GM21576 (cell line): ENCODE data around the gene DNAH10.

Experiments
- ATAC-seq: cut with Tn5 transposase; IDR thresholded peaks from one replicate; pipeline ENCODE4 v1.9.1; 2021; ENCODE audit warnings: mild to moderate bottlenecking, moderate library complexity; ENCODE audit not compliant: unreplicated experiment

Gene DNAH10, protein sequence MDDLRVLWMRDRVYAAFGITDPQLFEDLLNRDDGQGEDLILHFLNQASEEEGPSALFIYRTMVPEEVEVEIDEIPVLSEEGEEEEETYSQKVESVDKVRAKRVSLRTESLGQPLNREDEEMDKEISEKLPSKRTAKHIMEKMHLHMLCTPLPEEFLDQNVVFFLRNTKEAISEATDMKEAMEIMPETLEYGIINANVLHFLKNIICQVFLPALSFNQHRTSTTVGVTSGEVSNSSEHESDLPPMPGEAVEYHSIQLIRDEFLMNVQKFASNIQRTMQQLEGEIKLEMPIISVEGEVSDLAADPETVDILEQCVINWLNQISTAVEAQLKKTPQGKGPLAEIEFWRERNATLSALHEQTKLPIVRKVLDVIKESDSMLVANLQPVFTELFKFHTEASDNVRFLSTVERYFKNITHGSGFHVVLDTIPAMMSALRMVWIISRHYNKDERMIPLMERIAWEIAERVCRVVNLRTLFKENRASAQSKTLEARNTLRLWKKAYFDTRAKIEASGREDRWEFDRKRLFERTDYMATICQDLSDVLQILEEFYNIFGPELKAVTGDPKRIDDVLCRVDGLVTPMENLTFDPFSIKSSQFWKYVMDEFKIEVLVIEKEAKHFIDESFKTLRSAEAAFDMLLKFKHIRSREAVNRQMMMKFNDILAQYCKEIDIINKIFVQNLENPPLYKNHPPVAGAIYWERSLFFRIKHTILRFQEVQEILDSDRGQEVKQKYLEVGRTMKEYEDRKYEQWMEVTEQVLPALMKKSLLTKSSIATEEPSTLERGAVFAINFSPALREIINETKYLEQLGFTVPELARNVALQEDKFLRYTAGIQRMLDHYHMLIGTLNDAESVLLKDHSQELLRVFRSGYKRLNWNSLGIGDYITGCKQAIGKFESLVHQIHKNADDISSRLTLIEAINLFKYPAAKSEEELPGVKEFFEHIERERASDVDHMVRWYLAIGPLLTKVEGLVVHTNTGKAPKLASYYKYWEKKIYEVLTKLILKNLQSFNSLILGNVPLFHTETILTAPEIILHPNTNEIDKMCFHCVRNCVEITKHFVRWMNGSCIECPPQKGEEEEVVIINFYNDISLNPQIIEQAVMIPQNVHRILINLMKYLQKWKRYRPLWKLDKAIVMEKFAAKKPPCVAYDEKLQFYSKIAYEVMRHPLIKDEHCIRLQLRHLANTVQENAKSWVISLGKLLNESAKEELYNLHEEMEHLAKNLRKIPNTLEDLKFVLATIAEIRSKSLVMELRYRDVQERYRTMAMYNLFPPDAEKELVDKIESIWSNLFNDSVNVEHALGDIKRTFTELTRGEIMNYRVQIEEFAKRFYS (N-terminal part only)

DNA sequence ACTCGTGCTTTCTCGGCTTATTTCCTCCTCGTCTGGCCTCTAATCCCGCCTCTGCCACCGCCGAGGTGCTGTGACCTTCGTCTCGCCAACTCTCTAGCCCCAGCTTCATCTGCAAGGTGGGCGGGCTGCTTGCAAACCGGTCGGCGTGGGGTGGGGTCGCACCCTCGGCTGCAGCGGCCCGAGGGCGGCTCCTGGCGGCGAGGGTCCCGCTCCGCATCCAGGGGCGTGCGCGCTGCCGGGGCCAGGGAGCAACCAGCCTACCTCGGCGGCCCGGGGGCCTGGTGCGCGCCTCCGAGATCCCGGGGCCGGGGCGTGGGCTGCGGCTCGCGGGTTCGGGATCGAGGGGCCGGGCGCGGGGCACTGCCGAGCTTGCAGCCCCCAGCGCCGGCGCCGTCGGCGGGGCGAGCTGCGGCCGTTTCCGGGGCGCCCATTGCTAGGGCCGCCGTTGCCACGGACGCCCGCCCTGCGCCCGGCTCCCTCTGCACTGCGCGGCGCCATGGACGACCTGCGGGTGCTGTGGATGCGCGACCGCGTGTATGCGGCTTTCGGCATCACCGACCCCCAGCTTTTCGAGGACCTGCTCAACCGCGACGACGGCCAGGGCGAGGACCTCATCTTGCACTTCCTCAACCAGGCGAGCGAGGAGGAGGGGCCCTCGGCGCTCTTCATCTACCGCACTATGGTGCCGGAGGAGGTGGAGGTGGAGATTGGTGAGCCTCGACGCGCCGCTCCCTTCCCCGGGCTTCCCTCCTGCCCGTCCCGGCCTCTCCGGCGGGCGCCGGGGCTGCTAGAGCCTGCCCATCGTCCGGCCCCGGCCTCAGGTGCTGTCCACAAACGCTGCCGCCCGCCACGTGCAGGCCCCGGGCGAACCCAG lies at the start of gene DNAH10:
TSS of gene DNAH10 (plus strand) at position 461 of the 874 bp plus-strand sequence. CDS start at position 497, 36 bp downstream.
- no peak for ATAC-seq

DNA sequence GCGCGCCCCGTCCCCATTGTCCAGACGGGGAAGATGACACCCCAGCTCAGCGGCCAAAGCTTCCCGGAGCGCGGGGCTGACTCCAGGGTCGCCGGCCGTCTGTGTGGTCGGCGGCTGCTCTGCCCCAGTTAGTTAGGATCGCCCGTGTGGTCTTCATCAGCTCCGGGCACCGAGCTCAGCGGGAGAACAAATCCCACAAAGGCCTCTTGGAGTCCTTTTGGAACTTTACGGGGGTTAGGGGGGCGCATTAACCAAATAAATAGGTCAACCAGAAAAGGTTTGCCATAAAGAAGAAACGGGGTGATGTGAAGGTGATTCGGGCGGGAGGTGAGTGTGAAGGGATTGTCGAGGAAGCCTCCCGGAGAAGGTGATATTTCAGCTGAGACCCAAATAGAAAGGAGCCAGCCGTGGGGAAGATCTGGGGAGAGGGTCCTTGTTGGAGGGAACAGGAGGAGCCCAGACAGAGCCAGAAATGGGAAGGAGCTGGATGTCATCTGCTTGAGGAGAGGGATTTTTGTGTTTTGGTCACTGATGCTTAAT lies 49.3 kb upstream of the DNAH10 start:
- ATAC-seq, result no peak

DNA sequence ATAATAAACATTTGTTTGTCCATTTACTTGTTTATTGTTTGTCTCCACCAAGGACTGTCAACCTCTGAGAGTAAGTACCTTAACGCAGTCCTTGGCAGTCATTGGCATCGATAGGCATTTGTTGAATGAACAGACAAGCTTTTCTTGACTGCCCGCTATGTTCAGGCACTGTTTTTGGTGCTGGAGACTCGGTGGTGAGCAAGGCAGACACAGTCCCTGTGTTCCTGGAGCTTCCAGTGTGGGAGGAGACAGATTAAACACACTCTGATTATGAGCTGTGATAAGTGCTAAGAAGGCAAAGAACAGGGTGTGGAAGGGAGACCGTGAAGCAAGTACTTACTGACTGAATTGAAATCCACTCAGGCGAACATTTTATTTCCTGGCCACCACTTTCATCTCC lies 48.7 kb upstream of the DNAH10 start:
- no peak for ATAC-seq

DNA sequence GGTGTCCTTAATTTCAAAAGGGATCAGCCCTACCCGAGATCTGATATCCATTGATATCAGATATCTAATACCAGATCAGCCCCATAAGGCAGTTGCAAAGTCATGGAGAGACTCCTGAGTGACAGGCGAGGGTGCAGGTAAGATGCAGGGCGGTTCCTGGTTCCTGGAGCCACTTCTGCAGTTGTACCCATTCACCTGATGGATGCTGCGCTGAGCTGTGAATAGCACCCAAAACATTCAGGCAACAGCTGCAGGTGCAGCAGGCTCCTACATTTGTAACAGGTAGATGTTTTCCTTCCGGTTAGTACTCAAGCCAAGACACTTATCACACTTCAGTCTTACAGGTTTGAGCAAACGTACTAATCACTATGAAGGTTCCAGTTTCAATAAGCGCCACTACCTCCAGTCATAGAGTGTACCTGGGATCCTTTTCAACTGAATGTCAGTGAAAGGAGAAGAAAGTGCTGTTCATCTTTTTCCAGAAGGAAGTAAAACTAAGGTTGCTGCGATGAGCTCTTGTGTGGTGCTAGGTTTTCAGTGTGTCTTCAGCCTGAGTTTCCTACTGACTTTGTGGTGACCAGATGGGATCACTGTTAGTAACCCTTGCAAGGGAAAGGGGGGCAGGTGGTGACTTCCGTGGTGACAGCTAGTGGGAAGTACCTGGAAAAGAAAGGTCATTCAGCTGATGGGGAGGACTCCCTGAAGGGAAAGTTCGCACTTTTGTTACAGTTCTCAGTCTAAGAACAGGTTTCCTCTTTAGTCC lies 48.1 kb upstream of the DNAH10 start:
- peak; percentile 37 for ATAC-seq

DNA sequence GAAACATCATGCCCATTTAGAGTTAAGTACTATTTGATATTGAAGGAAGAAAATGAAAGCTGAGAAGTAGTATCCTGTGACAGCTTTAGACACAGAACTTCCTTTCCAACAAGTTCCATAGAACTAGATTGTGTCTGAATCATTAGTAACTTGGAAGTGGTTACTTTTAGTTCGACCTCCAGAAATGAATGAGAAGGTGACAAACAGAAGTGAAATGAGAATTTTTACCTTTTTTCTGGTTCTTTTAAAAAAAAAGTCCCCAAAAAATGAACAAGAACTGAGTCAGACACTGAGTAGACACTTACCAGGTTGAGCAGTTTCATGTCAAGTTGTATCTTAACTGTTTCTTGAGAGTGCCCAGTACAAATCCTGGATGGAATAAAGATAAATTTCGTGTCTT lies 46.9 kb upstream of the DNAH10 start:
- no peak for ATAC-seq

DNA sequence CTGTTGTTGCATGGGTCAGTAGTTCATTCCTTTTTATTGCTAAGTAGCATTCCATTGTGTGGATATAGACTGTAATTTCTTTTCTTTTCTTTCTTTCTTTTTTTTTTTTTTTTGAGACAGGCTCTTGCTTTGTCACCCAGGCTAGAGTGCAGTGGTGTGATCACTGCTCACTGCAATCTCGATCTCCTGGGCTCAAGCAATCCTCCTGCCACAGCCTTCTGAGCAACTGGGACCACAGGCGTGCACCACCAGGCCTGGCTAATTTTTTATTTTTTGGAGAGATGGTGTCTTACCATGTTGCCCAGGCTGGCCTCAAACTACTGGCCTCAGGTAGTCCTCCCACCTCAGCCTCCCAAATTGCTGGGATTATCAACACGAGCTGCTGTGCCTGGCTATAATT lies 44.8 kb upstream of the DNAH10 start:
- no peak for ATAC-seq

DNA sequence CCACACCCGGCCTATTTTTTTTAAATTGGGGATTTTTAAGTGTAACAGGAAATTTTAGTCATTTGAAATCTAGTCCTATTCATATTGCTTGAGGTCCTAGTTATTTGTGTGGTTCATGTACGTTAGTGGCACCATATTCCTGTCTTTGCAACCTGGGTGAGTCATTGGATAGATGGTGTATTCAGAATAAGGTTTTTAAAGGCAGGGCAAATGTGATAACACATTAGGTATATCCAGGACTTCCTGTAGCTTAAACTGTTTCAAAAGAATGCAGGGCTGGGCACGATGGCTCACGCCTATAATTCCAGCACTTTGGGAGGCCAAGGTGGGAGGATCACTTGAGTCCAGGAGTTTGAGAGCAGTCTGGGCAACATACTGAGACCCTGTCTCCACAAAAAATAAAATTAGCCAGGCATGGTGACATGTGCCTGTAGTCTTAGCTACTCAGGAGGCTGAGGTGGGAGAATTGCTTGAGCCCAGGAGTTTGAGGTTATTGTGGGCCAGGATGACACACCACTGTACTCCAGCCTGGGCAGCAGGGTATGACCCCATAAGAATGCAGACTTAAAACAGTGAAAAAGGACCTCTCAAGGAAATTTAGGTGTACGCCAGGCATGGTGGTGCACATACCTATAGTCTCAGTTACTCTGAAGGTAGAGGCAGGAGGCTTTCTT lies 41.8 kb upstream of the DNAH10 start:
- no peak for ATAC-seq

DNA sequence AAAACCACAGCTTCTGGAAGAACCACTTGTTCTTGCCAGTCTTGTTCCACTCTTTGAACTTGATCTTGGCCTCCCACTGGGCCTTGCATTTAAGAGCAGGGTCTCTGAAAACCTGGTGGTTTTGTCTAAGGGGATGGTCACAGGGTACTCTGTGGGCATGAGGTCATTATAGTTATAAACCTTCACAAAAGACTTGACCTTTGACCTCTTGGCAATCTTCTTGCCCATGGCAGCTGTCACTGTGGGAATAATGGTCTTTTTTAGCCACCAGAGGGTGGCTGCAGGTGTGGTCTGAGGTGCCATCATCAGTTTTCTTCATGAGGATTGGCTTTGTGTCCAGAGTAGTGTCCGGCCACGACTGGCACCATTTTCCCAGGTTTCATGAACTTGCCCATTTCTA lies 40.9 kb upstream of the DNAH10 start:
- no peak for ATAC-seq

DNA sequence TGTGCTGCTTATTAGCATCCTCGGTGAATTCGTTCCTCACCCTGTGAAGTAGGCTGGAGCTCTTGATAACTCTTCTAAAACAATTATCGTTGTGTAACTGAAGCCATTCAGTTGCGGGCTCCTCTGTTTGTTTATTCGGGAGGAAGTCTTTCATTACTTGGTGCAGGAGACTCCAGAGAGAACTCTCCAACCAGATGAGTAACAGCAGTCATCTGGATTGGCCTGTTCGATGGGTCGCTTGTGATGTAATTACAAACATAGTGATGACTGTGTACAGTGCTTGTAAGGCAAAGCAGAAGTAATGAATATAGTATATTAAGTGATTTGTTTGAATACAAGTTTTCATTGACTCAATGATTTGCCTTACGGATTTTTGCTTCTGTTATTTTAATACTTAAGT lies 39.1 kb upstream of the DNAH10 start:
- no peak for ATAC-seq

DNA sequence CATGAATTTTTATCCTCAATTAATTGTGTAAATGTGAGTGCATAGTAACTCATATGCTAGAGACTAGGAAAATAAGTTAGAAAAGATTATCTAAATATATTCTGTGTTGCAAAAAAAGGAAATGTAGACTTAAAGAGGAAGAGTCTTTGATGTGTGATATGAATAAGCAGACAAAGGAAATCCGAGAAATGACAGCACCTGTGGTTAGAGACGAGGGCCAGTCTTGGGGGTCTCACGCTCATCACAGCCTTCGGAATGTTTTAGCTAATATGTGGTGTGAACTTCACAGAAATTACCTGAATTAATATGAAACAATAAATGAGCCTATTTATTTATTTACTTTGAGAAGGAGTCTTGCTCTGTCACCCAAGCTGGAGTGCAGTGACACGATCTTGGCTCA lies 38.3 kb upstream of the DNAH10 start:
- no peak for ATAC-seq

DNA sequence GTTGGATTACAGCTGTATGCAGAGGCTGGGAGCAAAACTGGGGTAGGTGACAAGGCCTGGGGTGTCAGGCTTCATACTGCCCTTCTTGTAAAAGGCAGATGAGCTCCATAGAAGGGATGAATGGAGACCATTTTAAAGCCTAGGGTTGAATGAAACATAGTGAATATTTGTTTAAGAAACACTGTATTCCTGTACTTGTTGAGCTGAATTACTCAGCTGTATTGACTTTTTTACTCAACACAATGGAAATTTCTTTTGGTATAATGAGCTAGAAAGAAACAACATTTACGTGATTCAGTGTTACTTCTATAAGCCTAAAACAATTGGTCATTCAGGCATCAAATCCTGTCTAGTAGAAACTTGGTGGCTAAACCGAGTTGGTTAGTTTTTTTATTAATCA lies 35.9 kb upstream of the DNAH10 start:
- no peak for ATAC-seq

DNA sequence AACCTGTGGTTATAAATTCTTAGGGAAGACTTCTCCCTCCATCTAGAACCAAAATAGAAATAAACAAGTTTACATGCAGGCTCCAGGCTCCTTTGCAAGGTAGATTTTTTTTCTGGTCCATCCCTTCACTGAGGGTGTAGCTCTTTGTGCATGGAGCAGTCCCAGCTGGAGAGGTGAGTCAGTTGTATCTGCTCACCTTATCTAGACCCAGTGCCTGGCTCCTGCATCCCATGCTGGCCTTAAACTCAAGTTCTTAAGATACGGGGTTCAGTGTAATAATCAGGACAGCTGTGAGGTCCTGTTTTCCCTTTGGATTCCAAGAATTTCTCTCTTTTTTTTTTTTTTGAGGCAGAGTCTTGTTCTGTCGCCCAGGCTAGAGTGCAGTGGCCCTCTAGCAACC lies 35.1 kb upstream of the DNAH10 start:
- ATAC-seq, result no peak

DNA sequence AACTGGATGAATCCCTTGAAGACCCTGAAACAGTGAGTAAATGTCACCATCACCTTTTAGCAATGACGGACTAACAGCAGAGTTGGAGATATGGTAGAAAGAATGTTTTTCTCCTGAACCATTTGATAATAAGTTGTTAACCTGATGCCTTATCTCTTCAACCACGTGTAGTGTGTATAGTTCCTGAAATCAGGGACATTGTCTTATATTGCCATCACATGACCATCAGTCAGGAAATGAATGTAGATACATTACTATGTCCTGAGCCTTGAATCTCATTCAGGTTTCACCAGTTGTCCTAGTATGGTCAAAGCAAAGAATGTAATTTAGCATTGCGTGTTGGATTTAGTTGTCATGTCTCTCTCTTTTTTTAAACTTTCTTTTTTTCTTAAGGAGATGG lies 34.2 kb upstream of the DNAH10 start:
- ATAC-seq, result no peak

DNA sequence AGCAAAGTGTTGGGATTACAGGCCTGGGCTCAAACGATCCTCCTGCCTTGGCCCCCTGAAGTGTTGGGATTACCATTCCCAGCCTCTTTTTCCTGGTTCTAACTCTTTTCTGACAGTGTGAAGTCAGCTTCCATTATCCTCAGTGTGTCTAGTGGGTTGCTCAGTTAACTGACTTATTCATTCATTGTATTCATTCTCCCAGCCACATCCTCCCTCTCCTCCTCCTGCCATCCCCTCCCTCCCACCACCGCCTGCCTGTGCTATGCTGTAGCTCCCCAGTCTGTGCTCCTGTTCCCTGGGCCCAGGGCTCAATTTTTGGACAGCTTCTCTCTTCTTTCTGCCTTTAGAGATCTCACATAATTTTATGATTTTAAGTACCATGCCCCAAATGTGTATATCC lies 30.5 kb upstream of the DNAH10 start:
- no peak for ATAC-seq

DNA sequence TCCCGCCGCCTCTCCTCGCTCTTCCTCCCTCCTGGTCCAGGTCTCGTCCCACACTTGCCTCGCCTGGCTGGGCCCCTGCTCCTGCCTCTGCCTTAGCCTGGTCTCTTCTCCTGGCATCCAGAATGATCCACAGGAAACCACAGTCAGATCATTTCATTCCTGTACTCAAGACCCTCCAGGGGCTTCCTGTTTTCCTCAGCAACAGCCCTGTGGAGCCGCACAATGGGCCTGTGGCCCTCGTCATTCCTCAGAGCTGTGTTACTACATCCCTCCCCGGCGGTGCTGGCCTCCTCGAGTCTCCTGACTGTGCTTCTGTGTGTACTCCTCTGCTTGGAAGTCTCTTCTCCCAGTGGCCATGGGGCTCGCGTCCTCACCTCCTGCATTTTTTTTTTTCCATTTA lies 29.9 kb upstream of the DNAH10 start:
- no peak for ATAC-seq

DNA sequence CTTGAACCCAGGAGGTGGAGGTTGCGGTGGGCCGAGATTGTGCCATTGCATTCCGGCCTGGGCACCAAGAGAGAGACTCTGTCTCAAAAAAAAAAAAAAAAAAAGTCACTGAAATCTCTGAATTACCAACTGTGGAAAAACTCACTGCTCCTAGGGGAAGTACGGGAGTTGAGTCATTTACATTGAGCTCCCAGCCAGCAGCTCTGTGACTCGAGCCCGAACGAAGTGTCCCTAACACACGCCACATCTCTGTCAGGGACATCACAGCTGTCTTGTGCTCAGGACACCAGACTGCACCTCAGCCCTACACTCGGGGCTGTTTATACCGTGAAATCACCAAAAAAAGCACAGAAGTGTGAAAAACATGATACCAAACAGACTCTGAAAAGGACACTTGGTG lies 28.9 kb upstream of the DNAH10 start:
- no peak for ATAC-seq

DNA sequence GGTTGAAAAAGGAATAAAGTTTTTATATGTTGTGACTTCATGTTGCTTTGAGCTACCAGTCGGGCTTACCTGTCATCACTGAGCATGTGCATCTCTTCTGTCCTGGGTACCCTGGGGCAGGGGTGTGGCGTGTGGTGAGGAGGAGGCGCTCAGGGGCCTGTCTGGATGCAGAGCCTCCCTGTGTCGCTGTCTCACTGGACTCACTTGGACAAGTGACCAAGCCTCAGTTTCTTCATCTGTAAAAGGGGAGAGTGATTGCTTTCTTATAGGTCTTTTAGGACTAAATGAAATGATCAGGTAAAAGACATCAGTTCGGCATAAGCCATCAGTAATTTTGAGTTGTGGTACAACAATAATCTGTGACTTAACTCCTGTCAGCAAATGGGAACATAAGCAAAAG lies 27.8 kb upstream of the DNAH10 start:
- ATAC-seq, result no peak

DNA sequence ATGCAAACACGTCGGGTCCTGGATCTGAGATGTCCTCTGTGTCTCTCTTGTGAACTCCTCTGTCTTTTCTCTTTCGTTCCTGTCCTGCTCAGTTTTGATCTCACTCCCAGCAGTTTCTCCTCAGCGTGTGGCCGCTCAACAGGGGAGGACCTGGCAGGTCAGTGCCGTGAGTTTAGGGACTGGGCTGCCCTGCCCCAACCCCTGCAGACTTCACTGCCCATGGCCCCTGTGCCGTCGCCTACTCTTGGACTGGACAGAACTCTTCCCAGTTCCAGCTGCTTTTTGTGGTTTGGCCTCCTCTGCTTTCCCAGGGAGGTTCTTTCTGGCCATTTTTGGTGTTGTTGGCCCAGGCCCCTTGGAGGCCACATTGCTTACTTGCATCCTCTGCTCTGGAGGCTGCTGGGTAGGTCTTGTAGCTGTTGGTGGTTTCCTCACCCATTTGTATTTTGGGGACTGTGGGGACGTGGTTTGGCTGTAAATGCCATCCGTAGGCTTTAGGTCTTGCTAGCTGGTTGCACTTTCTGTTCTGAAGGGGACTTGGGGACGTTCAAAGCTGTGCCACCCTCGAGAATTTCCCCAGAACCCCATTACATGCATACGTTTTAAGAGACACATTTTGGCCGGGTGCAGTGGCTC lies 20.0 kb upstream of the DNAH10 start:
- no peak for ATAC-seq
